ENCODE results near the gene CD86. TPM values are rescaled to one million over a fixed set of nuclear protein-coding genes. Genes with fewer than 3 reads are reported as not detected.

Gene CD86, protein sequence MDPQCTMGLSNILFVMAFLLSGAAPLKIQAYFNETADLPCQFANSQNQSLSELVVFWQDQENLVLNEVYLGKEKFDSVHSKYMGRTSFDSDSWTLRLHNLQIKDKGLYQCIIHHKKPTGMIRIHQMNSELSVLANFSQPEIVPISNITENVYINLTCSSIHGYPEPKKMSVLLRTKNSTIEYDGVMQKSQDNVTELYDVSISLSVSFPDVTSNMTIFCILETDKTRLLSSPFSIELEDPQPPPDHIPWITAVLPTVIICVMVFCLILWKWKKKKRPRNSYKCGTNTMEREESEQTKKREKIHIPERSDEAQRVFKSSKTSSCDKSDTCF
- 1 to 10 TPM in 5 of 6 experiments, under 1 TPM in 1; 0.97 to 6.7 (median 3.4) TPM for total RNA-seq
- long read RNA-seq, result 0 reads

DNA sequence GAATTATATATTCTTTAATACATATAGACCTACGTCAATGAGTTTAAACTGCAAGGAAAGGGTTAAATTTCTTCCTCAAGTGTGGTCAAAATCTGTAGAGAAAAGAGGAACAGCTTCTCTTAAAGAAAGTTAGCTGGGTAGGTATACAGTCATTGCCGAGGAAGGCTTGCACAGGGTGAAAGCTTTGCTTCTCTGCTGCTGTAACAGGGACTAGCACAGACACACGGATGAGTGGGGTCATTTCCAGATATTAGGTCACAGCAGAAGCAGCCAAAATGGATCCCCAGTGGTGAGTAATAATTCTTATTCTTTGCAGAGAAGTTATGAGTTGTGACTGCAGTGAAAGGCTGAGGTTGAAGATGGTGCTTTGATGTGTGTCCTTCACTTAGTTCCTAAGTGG lies at the start of gene CD86:
CD86 (plus strand) TSS at position 148 of the 400 bp plus-strand sequence; CDS start at position 276, 128 bp downstream.
- 35% methylated on average over 3 of the region's 3 CpGs for WGBS (ENCODE audit: insufficient coverage, low coverage, low lambda C conversion rate, missing lambda C conversion rate)

DNA sequence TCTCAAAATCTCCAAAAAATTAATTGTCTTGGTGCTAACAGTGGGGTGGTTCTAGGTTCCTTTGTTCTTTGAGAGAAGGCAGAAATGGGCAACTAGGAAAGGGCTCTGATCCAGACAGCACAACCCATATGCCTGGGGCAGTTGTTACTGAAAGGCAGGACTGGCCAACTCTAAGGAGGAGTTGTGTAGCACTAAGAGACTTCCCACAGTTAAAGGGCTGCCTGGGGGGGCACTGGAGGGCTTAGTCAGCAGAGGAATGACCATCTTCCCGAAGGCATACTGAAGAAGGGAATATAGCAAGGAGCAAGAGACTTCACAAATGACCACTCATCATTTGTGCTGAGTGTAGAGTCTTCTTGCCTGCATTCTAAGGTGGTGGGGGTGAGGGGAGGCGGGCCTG lies 48.9 kb upstream of the CD86 start:
- no peak for TF ChIP-seq POLR2A (IDR thresholded peaks at IDR 0.05)
- Histone ChIP-seq H3K36me3 (no peaks in the 10 kb centered on the region), H3K4me3 (no peak overlapping the region), H3K27me3 (no peaks in the 10 kb centered on the region), H3K4me1 (peaks cover 0 to 4% (median 0%) of the 10 kb centered on the region in 4 donors), H3K9me3 (no peaks in the 10 kb centered on the region), H3K27ac (no peak overlapping the region)
- DNase-seq (no peak), ATAC-seq (no peak)
- WGBS (ENCODE audit: insufficient coverage, low coverage, low lambda C conversion rate, missing lambda C conversion rate), result 80% methylated on average over 2 of the region's 2 CpGs
- intact Hi-C loops (cut with DNase I), result no loop called here

More for the DNA sequence above, at the start of gene CD86:
- no peaks in the 10 kb centered on the region for H3K9me3 ChIP-seq
- H3K4me1 ChIP-seq, result no peaks in the 10 kb centered on the region
- TF ChIP-seq, protein P1, sequence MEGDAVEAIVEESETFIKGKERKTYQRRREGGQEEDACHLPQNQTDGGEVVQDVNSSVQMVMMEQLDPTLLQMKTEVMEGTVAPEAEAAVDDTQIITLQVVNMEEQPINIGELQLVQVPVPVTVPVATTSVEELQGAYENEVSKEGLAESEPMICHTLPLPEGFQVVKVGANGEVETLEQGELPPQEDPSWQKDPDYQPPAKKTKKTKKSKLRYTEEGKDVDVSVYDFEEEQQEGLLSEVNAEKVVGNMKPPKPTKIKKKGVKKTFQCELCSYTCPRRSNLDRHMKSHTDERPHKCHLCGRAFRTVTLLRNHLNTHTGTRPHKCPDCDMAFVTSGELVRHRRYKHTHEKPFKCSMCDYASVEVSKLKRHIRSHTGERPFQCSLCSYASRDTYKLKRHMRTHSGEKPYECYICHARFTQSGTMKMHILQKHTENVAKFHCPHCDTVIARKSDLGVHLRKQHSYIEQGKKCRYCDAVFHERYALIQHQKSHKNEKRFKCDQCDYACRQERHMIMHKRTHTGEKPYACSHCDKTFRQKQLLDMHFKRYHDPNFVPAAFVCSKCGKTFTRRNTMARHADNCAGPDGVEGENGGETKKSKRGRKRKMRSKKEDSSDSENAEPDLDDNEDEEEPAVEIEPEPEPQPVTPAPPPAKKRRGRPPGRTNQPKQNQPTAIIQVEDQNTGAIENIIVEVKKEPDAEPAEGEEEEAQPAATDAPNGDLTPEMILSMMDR (IDR thresholded peaks at IDR 0.05), result no peak
- TF ChIP-seq POLR2A (IDR thresholded peaks at IDR 0.05), result peak; percentile 65
- H3K4me3 ChIP-seq, result peak within 1 kb of the TSS in 2 of 3 donors; percentile 5 to 12
- H3K36me3 ChIP-seq, result no peaks in the 10 kb centered on the region
- intact Hi-C loops (cut with DNase I), result no loop called here
- peak within 1 kb of the TSS in 1 of 3 donors; percentile 14 for H3K27ac ChIP-seq
- H3K27me3 ChIP-seq, result no peaks in the 10 kb centered on the region
- ATAC-seq (peak; percentile 26 to 51 (median 40)), DNase-seq (no peak)

DNA sequence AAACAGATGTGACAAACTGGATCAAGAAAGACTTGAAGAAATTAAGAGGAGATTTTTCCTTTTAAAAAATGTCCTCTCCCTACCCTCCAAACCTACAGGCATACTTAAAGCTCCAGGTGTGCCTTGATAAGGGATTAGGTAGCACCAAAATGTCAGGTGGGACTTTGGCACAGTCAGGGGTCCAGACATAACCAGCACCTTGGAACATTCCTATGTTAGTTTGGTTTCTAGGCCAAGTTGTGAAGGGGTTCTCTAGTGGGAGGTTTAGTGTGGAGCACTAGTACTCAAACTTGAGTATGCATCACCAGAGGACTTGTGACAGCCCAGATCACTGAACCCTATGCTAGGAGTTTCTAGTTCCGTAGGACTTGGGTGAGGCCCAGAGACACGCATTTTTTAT lies 47.0 kb upstream of the CD86 start:
- TF ChIP-seq POLR2A (IDR thresholded peaks at IDR 0.05), result no peak
- TF ChIP-seq, protein P1 (IDR thresholded peaks at IDR 0.05), result no peak
- ATAC-seq (no peak), DNase-seq (no peak)
- Histone ChIP-seq H3K4me1 (no peaks in the 10 kb centered on the region), H3K4me3 (no peak overlapping the region), H3K27me3 (no peaks in the 10 kb centered on the region), H3K27ac (no peak overlapping the region), H3K9me3 (no peaks in the 10 kb centered on the region), H3K36me3 (no peaks in the 10 kb centered on the region)
- WGBS (ENCODE audit: insufficient coverage, low coverage, low lambda C conversion rate, missing lambda C conversion rate), result 86% methylated on average over 2 of the region's 2 CpGs
- intact Hi-C loops (cut with DNase I), result no loop called here

DNA sequence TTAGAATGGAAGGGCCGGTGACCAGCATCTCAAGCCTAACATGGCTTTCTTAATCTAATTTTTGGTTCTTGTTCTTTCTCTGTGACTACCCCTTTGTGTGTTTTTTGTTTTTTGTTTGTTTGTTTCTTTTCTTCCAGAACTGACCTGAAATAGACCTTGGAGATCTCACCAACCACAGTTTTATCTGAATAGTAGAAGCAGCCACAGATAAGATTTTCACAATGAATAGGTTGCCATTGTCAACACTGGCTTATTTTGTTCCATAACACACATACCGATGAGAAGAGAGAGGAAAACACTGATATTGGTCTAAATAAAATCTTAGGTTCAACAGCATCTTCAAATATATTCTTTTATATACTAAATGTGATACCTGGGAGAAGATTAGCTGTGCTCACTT lies 44.7 kb upstream of the CD86 start:
- Histone ChIP-seq H3K36me3 (no peaks in the 10 kb centered on the region), H3K4me1 (no peaks in the 10 kb centered on the region), H3K4me3 (no peak overlapping the region), H3K9me3 (no peaks in the 10 kb centered on the region), H3K27me3 (no peaks in the 10 kb centered on the region), H3K27ac (no peak overlapping the region)
- no peak for TF ChIP-seq POLR2A (IDR thresholded peaks at IDR 0.05)
- TF ChIP-seq, protein P1 (IDR thresholded peaks at IDR 0.05), result no peak
- ATAC-seq (no peak), DNase-seq (no peak)
- 60% methylated on average over 2 of the region's 2 CpGs for WGBS (ENCODE audit: insufficient coverage, low coverage, low lambda C conversion rate, missing lambda C conversion rate)
- intact Hi-C loops (cut with DNase I), result no loop called here

DNA sequence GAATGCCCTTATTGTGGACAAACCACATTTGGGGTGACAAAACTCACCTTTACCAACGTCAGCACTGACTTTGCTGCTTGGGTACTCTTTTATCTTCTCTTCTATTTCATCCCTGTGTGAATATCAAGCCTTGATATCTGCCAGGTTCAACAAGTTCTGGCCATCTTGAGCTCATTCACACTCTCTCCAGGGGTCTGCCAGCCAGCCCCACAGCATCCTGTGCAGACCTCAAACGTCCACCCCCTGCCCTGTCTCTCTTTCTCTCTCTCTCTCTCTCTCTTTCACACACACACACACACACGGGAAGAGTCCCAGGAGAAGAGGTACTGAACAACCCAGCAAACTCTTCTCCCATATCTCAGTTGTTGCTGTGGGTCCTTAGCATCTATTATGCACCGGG lies 43.8 kb upstream of the CD86 start:
- TF ChIP-seq, protein P1 (IDR thresholded peaks at IDR 0.05), result no peak
- no peak for TF ChIP-seq POLR2A (IDR thresholded peaks at IDR 0.05)
- intact Hi-C loops (cut with DNase I), result no loop called here

More for the DNA sequence above, 43.8 kb upstream of the CD86 start:
- no peak overlapping the region for H3K27ac ChIP-seq
- H3K27me3 ChIP-seq, result no peaks in the 10 kb centered on the region
- no peak for ATAC-seq
- DNase-seq, result no peak
- H3K36me3 ChIP-seq, result no peaks in the 10 kb centered on the region
- no peaks in the 10 kb centered on the region for H3K9me3 ChIP-seq
- 36% methylated on average over 3 of the region's 4 CpGs for WGBS (ENCODE audit: insufficient coverage, low coverage, low lambda C conversion rate, missing lambda C conversion rate)
- no peaks in the 10 kb centered on the region for H3K4me1 ChIP-seq
- H3K4me3 ChIP-seq, result no peak overlapping the region

All from right lobe of liver (tissue), 6 donors.